ENCODE measurements around the gene NLRP9.

DNA sequence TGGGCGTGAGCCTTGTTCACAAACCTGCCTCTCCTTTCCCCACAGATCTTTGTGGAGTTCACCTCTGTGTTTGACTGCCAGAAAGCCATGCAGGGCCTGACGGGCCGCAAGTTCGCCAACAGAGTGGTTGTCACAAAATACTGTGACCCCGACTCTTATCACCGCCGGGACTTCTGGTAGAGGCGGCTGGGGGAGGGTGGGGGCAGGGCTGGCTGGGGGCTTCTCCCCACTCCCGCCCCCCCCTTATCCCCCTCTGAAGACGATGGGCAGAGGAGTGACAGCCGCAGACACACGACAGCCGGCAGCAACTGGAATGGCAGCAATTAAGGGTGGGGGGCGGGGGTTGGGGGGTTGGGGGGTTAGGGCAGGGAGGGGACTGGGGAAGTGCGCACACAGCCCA, 64.3 kb downstream of the NLRP9 start:
- TF ChIP-seq, protein P1, sequence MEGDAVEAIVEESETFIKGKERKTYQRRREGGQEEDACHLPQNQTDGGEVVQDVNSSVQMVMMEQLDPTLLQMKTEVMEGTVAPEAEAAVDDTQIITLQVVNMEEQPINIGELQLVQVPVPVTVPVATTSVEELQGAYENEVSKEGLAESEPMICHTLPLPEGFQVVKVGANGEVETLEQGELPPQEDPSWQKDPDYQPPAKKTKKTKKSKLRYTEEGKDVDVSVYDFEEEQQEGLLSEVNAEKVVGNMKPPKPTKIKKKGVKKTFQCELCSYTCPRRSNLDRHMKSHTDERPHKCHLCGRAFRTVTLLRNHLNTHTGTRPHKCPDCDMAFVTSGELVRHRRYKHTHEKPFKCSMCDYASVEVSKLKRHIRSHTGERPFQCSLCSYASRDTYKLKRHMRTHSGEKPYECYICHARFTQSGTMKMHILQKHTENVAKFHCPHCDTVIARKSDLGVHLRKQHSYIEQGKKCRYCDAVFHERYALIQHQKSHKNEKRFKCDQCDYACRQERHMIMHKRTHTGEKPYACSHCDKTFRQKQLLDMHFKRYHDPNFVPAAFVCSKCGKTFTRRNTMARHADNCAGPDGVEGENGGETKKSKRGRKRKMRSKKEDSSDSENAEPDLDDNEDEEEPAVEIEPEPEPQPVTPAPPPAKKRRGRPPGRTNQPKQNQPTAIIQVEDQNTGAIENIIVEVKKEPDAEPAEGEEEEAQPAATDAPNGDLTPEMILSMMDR (IDR thresholded peaks at IDR 0.05) = no peak
- TF ChIP-seq POLR2A (IDR thresholded peaks at IDR 0.05) = no peak
- no peak for TF ChIP-seq EP300 (IDR thresholded peaks at IDR 0.05)

Data from stomach (tissue), 4 donors.